Measurements from ENCODE around the gene FMNL2.

DNA sequence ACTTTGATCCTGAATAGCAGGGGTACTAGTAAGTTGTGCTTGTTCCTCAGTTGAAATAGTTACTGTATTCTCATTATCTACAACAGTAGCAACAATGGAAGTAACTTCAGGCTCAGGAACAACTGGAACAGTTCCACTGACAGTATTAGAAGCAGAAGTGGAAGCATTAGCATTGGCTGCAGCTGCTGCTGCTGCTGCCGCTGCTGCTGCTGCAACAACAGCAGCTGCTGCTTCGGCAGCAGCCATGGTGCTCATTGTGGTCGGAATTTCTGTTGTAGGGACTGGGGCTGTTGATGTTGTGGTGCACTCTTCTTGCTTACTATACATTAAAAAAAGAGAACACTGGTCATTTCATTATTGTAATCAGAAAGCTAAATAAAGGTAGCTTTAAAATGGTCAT is 341.5 kb downstream of the FMNL2 start:
- TF ChIP-seq ZNF70 (CRISPR knock-in tag; IDR thresholded peaks at IDR 0.05), result no peak
- TF ChIP-seq, protein P1, sequence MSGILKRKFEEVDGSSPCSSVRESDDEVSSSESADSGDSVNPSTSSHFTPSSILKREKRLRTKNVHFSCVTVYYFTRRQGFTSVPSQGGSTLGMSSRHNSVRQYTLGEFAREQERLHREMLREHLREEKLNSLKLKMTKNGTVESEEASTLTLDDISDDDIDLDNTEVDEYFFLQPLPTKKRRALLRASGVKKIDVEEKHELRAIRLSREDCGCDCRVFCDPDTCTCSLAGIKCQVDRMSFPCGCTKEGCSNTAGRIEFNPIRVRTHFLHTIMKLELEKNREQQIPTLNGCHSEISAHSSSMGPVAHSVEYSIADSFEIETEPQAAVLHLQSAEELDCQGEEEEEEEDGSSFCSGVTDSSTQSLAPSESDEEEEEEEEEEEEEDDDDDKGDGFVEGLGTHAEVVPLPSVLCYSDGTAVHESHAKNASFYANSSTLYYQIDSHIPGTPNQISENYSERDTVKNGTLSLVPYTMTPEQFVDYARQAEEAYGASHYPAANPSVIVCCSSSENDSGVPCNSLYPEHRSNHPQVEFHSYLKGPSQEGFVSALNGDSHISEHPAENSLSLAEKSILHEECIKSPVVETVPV (CRISPR knock-in tag; IDR thresholded peaks at IDR 0.05), result no peak
- TF ChIP-seq, protein P2, sequence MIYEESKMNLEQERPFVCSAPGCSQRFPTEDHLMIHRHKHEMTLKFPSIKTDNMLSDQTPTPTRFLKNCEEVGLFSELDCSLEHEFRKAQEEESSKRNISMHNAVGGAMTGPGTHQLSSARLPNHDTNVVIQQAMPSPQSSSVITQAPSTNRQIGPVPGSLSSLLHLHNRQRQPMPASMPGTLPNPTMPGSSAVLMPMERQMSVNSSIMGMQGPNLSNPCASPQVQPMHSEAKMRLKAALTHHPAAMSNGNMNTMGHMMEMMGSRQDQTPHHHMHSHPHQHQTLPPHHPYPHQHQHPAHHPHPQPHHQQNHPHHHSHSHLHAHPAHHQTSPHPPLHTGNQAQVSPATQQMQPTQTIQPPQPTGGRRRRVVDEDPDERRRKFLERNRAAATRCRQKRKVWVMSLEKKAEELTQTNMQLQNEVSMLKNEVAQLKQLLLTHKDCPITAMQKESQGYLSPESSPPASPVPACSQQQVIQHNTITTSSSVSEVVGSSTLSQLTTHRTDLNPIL (CRISPR knock-in tag; IDR thresholded peaks at IDR 0.05; ENCODE audit: low read depth), result no peak
- no peak for TF ChIP-seq ZFP3 (CRISPR knock-in tag; IDR thresholded peaks at IDR 0.05)
- no peak for TF ChIP-seq GLIS3 (CRISPR knock-in tag; IDR thresholded peaks at IDR 0.05)
- TF ChIP-seq RARB (CRISPR knock-in tag; IDR thresholded peaks at IDR 0.05), result no peak
- no peak for TF ChIP-seq SNAI2 (CRISPR knock-in tag; IDR thresholded peaks at IDR 0.05)
- no peak for TF ChIP-seq ISL1 (CRISPR knock-in tag; IDR thresholded peaks at IDR 0.05)
- TF ChIP-seq, protein P3, sequence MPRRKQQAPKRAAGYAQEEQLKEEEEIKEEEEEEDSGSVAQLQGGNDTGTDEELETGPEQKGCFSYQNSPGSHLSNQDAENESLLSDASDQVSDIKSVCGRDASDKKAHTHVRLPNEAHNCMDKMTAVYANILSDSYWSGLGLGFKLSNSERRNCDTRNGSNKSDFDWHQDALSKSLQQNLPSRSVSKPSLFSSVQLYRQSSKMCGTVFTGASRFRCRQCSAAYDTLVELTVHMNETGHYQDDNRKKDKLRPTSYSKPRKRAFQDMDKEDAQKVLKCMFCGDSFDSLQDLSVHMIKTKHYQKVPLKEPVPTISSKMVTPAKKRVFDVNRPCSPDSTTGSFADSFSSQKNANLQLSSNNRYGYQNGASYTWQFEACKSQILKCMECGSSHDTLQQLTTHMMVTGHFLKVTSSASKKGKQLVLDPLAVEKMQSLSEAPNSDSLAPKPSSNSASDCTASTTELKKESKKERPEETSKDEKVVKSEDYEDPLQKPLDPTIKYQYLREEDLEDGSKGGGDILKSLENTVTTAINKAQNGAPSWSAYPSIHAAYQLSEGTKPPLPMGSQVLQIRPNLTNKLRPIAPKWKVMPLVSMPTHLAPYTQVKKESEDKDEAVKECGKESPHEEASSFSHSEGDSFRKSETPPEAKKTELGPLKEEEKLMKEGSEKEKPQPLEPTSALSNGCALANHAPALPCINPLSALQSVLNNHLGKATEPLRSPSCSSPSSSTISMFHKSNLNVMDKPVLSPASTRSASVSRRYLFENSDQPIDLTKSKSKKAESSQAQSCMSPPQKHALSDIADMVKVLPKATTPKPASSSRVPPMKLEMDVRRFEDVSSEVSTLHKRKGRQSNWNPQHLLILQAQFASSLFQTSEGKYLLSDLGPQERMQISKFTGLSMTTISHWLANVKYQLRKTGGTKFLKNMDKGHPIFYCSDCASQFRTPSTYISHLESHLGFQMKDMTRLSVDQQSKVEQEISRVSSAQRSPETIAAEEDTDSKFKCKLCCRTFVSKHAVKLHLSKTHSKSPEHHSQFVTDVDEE (CRISPR knock-in tag; IDR thresholded peaks at IDR 0.05), result no peak
- TF ChIP-seq BACH2 (CRISPR knock-in tag; IDR thresholded peaks at IDR 0.05; ENCODE audit: borderline replicate concordance), result no peak
- TF ChIP-seq, protein P4, sequence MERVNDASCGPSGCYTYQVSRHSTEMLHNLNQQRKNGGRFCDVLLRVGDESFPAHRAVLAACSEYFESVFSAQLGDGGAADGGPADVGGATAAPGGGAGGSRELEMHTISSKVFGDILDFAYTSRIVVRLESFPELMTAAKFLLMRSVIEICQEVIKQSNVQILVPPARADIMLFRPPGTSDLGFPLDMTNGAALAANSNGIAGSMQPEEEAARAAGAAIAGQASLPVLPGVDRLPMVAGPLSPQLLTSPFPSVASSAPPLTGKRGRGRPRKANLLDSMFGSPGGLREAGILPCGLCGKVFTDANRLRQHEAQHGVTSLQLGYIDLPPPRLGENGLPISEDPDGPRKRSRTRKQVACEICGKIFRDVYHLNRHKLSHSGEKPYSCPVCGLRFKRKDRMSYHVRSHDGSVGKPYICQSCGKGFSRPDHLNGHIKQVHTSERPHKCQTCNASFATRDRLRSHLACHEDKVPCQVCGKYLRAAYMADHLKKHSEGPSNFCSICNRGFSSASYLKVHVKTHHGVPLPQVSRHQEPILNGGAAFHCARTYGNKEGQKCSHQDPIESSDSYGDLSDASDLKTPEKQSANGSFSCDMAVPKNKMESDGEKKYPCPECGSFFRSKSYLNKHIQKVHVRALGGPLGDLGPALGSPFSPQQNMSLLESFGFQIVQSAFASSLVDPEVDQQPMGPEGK (CRISPR knock-in tag; IDR thresholded peaks at IDR 0.05; ENCODE audit: borderline replicate concordance), result no peak
- TF ChIP-seq ARNTL (CRISPR knock-in tag; IDR thresholded peaks at IDR 0.05; ENCODE audit: borderline replicate concordance, low read depth), result no peak
- TF ChIP-seq TOX (CRISPR knock-in tag; IDR thresholded peaks at IDR 0.05; ENCODE audit: borderline replicate concordance), result no peak
- no peak for TF ChIP-seq ESRRG (CRISPR knock-in tag; IDR thresholded peaks at IDR 0.05)
